Measurements from ENCODE around the gene PDZD7.

PDZD7 gene

GRCh38 chr10:101031128-101031795, at the start of gene PDZD7, which contains the start of gene SFXN3:
PDZD7 (minus strand) TSS chr10:101031129; CDS start chr10:101030219, 910 bp downstream.
SFXN3 (plus strand) TSS chr10:101031234; CDS start chr10:101034695, 3,461 bp downstream.
- DNase-seq (ENCODE audit: low spot score), result peak; percentile 92

GRCh38 chr10:101079874-101080273, 48.9 kb upstream of the PDZD7 start:
- no peak for DNase-seq (ENCODE audit: low spot score)

- DNase-seq (ENCODE audit: low spot score), result no peak
These were observed 45.7 kb upstream of the PDZD7 start for GRCh38 chr10:101076630-101077029.

GRCh38 chr10:101075775-101076174, 44.8 kb upstream of the PDZD7 start:
- no peak for DNase-seq (ENCODE audit: low spot score)

DNA sequence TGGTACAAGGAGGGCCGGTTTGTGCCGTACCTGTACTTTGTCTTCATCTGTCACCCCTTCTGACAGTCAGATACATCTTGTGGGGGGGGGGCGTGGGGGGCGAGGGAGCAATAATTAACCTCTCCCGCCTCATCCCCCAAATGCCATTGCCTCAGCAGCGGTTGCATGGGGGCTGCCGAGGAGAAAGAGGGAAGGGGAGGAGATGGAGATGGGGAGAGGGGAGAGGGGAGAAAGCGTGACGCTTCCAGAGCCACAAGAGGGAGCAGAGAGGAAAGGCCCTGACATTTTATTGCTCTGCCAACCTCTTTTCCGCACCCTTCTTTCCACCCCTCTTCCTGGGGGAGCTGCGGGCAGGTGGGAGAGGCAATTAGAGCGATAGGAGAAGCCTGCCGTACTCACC, 42.7 kb upstream of the PDZD7 start:
- DNase-seq (ENCODE audit: low spot score), result no peak

DNA sequence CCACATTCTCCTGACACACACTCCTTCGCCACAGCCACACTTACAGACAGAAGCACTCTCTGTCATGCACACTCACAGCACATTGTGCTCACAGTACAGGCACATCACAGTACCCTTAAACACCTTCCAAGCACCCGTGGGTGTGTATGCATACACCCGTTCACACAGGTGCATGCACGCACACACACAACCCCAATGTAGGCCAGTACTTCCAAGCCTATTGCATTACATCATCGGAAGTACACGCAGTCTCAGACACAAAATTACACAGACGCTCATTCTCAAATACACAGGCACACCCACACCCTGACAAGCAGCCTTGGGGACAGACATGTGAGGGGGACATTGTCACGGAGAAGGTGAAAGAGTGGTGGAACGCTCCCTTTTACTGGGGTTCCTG, 42.0 kb upstream of the PDZD7 start:
- DNase-seq (ENCODE audit: low spot score), result no peak

- no peak for DNase-seq (ENCODE audit: low spot score)
These were observed 41.0 kb upstream of the PDZD7 start for GRCh38 chr10:101071885-101072433.

DNA sequence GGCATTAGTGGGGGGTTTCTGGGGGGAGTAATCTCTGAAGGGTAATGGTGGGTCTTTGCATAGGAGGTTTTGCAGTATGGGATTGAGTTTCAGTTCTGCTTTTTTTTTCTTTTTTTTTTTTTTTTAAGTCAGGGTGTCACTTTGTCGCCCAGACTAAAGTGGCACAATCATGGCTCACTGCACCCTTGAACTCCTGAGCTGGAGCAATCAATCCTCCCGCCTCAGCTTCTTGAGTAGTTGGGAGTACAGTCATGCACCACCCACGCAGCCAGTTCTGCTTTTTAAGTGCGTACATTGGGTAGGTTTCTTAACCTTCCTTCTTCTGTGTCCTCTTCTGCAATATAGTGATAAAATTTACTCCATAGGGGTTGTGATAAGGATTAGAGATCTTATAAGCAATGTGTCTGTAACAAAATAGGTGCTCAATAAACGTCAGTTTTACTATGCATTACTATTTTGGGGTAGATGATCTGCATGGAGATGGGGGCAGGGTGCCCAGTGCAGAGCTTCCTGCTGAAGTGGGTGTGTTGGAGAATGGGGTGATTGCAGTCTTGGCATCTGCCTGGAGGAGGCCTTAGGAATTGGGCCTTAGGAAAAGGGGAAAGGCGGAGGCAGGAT, 40.4 kb upstream of the PDZD7 start:
- peak; percentile 30 for DNase-seq (ENCODE audit: low spot score)

GRCh38 chr10:101070098-101070497, 39.2 kb upstream of the PDZD7 start:
- DNase-seq (ENCODE audit: low spot score), result no peak

DNA sequence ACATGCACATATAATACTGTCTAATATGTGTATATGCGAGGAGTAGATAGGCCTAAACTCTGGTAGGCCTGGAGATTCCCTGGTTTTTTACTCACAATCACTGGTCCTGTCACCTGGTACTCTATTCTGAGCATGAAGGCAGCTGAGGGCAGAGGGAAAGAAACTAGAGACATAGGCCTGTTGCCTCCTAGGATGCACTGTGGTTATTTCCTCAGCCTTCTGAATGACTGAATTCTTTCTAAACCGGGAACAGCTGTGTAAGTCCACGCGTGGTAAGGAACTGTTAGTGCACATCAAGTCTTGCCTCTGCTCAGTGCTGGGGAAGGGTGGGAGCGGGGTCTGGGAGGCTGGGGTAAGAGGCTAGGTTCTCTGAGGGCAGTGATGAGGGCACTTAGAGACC, 38.5 kb upstream of the PDZD7 start:
- no peak for DNase-seq (ENCODE audit: low spot score)

DNA sequence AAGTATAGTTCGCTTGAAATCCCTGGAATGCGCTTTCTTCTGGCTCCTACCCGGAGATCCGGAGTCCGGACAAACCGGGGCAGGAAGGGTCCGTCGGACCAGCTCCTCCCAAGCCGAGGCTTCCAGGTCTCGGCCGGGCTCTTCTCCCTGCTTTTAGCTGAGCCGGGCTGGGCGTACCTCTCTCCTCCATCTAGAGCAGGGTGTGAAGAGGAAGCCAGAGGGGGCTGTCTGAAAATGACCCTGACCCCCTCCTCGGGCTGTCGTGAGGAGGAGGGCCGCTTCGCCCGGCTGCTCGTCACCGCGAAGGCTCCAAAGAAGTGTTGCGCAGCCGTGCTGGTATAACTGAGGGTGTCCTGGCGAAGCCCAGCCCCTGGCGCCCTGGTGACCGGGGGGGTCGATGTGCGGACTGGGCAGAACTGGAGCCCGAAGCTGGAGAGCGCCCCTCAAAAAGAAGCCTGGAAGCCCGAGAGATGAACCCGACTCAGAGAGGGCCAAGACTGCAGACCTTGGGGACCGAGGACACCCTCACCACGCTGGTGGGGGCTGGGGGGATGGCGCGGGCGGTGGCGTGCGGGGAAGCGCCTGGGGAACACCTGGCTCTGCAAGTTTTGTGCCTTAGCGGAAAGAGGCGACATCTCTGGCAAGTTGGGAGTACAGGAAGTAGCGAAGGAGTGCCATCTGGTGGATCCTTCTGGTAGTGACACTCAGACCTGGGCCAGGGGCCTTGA, 36.6 kb upstream of the PDZD7 start:
- DNase-seq (ENCODE audit: low spot score), result peak; percentile 78

GRCh38 chr10:101066896-101067355, 36.0 kb upstream of the PDZD7 start:
- DNase-seq (ENCODE audit: low spot score), result no peak

GRCh38 chr10:101066146-101066895, 35.4 kb upstream of the PDZD7 start:
- no peak for DNase-seq (ENCODE audit: low spot score)

DNA sequence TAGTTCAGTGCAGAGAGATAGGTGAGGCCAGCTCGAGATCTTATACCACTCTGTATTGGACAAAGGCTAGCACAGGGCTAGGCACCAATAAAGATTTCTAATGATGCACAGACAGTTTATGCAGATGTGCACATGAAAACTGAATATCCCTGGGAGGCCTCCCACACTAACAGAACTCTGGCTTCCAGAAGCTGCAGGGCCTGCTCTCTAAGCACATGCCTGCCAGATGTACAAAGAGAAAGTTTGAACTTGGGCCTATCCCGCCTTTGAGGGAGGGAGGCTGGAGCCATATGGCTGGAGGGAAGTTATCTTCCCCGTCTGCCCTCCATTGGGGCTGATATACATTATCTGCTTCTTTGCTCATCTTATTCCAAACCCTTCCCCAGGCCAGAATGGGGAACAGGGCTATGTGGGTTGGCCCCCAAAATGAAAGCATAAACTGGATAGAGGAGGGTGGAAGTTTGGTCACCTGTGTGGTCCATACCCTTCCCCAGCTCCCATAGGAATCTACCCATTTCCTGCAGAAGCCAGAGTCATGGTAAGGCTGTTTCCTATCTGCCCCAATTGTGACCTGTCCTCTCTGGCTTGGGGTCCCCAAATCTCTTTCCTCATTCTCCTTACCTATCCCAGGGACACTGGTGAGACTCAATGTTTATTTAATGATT, 34.7 kb upstream of the PDZD7 start:
- no peak for DNase-seq (ENCODE audit: low spot score)

- DNase-seq (ENCODE audit: low spot score), result no peak
These were observed 33.6 kb upstream of the PDZD7 start for GRCh38 chr10:101064415-101065030.

- no peak for DNase-seq (ENCODE audit: low spot score)
These were observed 32.9 kb upstream of the PDZD7 start for GRCh38 chr10:101063548-101064414.

GRCh38 chr10:101063050-101063525, 32.2 kb upstream of the PDZD7 start:
- no peak for DNase-seq (ENCODE audit: low spot score)

DNA sequence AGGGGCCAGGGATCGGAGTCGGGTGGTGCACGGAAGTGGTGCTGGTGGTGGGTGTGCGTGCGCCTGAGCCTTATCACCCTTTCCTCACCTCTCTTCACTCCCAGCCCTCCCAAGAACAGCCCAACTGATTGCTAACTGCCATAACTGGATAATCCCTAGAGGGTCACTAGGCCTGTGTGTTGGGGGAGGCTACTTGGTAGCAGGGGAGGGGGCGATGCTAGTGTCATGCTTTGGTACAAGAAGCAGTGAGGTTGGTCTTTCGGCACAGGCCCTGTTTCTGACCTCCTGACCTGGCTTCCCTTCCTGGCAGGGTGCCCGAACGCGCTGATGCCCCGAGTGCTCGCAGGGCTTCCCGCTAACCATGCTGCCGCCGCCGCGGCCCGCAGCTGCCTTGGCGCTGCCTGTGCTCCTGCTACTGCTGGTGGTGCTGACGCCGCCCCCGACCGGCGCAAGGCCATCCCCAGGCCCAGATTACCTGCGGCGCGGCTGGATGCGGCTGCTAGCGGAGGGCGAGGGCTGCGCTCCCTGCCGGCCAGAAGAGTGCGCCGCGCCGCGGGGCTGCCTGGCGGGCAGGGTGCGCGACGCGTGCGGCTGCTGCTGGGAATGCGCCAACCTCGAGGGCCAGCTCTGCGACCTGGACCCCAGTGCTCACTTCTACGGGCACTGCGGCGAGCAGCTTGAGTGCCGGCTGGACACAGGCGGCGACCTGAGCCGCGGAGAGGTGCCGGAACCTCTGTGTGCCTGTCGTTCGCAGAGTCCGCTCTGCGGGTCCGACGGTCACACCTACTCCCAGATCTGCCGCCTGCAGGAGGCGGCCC, 31.5 kb upstream of the PDZD7 start:
- DNase-seq (ENCODE audit: low spot score), result no peak

Measured in pons (tissue), 1 donor.